B cell (primary cell): ENCODE results near the gene NTN1.

Experiments
- CTCF ChIP-seq: fragments of 200-600 bp; IDR thresholded peaks from one replicate; pipeline ENCODE4 v1.8.0; 2022; ENCODE audit warnings: antibody characterized with exemption, mild to moderate bottlenecking
- EZH2 ChIP-seq: IDR thresholded peaks from 2 replicates; pipeline ENCODE4 v1.6.1; 2012; ENCODE audit warnings: borderline replicate concordance, low read depth, mild to moderate bottlenecking, moderate library complexity, low read length; ENCODE audit not compliant: insufficient read depth, poor library complexity, severe bottlenecking

GRCh38 chr17:9170336-9170735 lies 149.0 kb downstream of the NTN1 start:
- no peak for TF ChIP-seq EZH2
- TF ChIP-seq CTCF: no peak
